SU-DHL-6 (cell line): ENCODE results near the gene SH3RF3.

Experiments used
- H2AFZ ChIP-seq: fragments of 200-600 bp; sonication (generic); 2 replicates; pipeline ENCODE4 v1.6.1; 2014; ENCODE audit warnings: low read depth, mild to moderate bottlenecking, moderate library complexity, mixed read lengths, antibody characterized with exemption, low read length; ENCODE audit not compliant: severe bottlenecking
- H3F3A ChIP-seq: fragments of 200-600 bp; shearing (Covaris generic); 2 replicates; pipeline ENCODE4 v1.6.0; 2016; ENCODE audit warnings: antibody characterized with exemption, mild to moderate bottlenecking; ENCODE audit not compliant: insufficient read depth
- H3K27ac ChIP-seq: fragments of 200-600 bp; sonication (generic); 2 replicates; pipeline ENCODE4 v1.5.1; 2016; ENCODE audit warnings: low read depth, mild to moderate bottlenecking, low read length, moderate library complexity, mixed read lengths
- H3K27me3 ChIP-seq: fragments of 200-600 bp; sonication (generic), shearing (Covaris generic); 2 replicates; pipeline ENCODE4 v1.6.0; 2014; ENCODE audit warnings: mild to moderate bottlenecking, low read length
- H3K36me3 ChIP-seq: fragments of 200-600 bp; sonication (generic); 2 replicates; pipeline ENCODE4 v1.6.1; 2014; ENCODE audit warnings: mild to moderate bottlenecking, low read length, mixed read lengths
- H3K4me2 ChIP-seq: fragments of 300-600, 200-600 bp; shearing (Covaris generic), sonication (generic); 2 replicates; pipeline ENCODE4 v1.6.0; 2014; ENCODE audit warnings: low read length, low read depth, mild to moderate bottlenecking; ENCODE audit not compliant: poor library complexity, severe bottlenecking
- H3K4me3 ChIP-seq: fragments of 200-600 bp; sonication (generic); 2 replicates; pipeline ENCODE4 v1.5.1; 2014; ENCODE audit warnings: antibody characterized with exemption, low read length, mild to moderate bottlenecking, mixed read lengths; ENCODE audit not compliant: insufficient read depth, poor library complexity, severe bottlenecking
- H3K79me2 ChIP-seq: fragments of 200-600 bp; sonication (generic); 2 replicates; pipeline ENCODE4 v1.6.1; 2014; ENCODE audit warnings: mild to moderate bottlenecking, low read length, moderate library complexity; ENCODE audit not compliant: insufficient read depth
- H3K9ac ChIP-seq: fragments of 200-600 bp; sonication (generic); 2 replicates; pipeline ENCODE4 v1.7.0; 2014; ENCODE audit warnings: mild to moderate bottlenecking, low read length
- H3K9me2 ChIP-seq: fragments of 200-600 bp; sonication (generic); replicated peaks from 2 replicates; pipeline ENCODE4 v1.6.1; 2014; ENCODE audit warnings: low read length; ENCODE audit not compliant: insufficient read depth
- H3K9me3 ChIP-seq: fragments of 200-600 bp; sonication (generic); 2 replicates; pipeline ENCODE4 v1.6.1; 2014; ENCODE audit warnings: low read length, mixed read lengths; ENCODE audit not compliant: insufficient read depth
- H4K20me1 ChIP-seq: fragments of 200-600 bp; sonication (generic); 2 replicates; pipeline ENCODE4 v1.6.1; 2014; ENCODE audit warnings: low read depth, mild to moderate bottlenecking, antibody characterized with exemption, low read length, moderate library complexity, mixed read lengths
- EZH2phosphoT487 ChIP-seq: fragments of 200-600 bp; sonication (generic), shearing (Covaris generic); conservative IDR thresholded peaks from 2 replicates; pipeline ENCODE4 v1.6.1; 2018; ENCODE audit warnings: mild to moderate bottlenecking, antibody characterized with exemption, low read length, moderate library complexity, mixed read lengths
- TF ChIP-seq, protein P1 (sequence below): fragments of 200-600 bp; sonication (generic); IDR thresholded peaks from one replicate; pipeline ENCODE4 v1.5.1; 2017; ENCODE audit warnings: antibody characterized with exemption, mild to moderate bottlenecking, low read length, moderate library complexity; ENCODE audit not compliant: insufficient read depth, poor library complexity, severe bottlenecking

Gene SH3RF3

GRCh38 chr2:109549016-109549590 lies 420.1 kb downstream of the SH3RF3 start:
- H4K20me1 ChIP-seq: no peaks in the 10 kb centered on the region
- H3K4me3 ChIP-seq: no peak overlapping the region
- TF ChIP-seq EZH2phosphoT487: no peak
- TF ChIP-seq, protein P1, sequence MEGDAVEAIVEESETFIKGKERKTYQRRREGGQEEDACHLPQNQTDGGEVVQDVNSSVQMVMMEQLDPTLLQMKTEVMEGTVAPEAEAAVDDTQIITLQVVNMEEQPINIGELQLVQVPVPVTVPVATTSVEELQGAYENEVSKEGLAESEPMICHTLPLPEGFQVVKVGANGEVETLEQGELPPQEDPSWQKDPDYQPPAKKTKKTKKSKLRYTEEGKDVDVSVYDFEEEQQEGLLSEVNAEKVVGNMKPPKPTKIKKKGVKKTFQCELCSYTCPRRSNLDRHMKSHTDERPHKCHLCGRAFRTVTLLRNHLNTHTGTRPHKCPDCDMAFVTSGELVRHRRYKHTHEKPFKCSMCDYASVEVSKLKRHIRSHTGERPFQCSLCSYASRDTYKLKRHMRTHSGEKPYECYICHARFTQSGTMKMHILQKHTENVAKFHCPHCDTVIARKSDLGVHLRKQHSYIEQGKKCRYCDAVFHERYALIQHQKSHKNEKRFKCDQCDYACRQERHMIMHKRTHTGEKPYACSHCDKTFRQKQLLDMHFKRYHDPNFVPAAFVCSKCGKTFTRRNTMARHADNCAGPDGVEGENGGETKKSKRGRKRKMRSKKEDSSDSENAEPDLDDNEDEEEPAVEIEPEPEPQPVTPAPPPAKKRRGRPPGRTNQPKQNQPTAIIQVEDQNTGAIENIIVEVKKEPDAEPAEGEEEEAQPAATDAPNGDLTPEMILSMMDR: no peak

More at GRCh38 chr2:109549016-109549590, 420.1 kb downstream of the SH3RF3 start:
- H3K9me2 ChIP-seq: no peaks in the 10 kb centered on the region
- no peak overlapping the region for H2AFZ ChIP-seq
- H3K9ac ChIP-seq: no peak overlapping the region
- H3K36me3 ChIP-seq: no peaks in the 10 kb centered on the region
- H3F3A ChIP-seq: no peaks in the 10 kb centered on the region
- H3K9me3 ChIP-seq: no peaks in the 10 kb centered on the region
- no peaks in the 10 kb centered on the region for H3K27me3 ChIP-seq
- no peak overlapping the region for H3K27ac ChIP-seq
- H3K4me2 ChIP-seq: no peak overlapping the region
- H3K79me2 ChIP-seq: no peaks in the 10 kb centered on the region
